ENCODE data around the gene HMCN1.

DNA sequence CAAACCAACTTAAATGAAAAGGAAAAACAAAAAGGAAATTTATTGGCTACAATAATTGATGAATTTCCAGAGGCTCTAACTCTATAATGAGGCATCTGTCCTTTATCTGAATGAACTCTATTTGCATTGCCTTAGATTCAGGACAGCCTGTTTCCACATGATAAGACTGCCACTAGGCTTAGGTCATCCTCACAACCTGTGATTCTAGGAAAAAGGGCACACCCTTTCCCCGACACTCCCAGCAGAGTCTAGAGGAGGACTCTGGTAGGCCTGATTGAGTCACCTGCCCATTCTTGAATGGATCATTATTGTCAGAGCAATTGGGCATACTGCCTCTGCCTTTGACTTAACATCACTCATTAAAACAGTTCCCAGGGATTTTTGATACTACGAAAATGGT lies 378.1 kb downstream of the HMCN1 start:
- TF ChIP-seq CTCF (IDR thresholded peaks at IDR 0.05) (no peak), POLR2A (IDR thresholded peaks at IDR 0.05) (no peak), POLR2AphosphoS5 (IDR thresholded peaks at IDR 0.05) (no peak)
